GM12878 (cell line): ENCODE results near the gene TTC33. TPM values are rescaled to one million over a fixed set of nuclear protein-coding genes. Genes with fewer than 3 reads are reported as not detected.

Experiments
- ATAC-seq: fragments of 200-7000 bp; cut with Tn5 transposase; 3 replicates; pipeline ENCODE4 v1.9.1; 2020; ENCODE audit warnings: mild to moderate bottlenecking, moderate library complexity
- BruUV-seq: library from RNA; stranded (reverse); fragments of 400-500 nt; replicated peaks from 2 replicates; lab custom pipeline; 2021; lab: Mats Ljungman, UMichigan
- CTCF ChIA-PET: fragments of 300-600 bp; sonication (Branson Sonifier 250); formaldehyde crosslinking; extraction: SDS; loops from one replicate; lab custom pipeline; 2021; ENCODE audit warnings: inconsistent platforms; lab: Yijun Ruan, JAX
- POLR2A ChIA-PET: fragments of 350-600 bp; formaldehyde crosslinking; extraction: SDS; loops from one replicate; lab custom pipeline; 2021; ENCODE audit warnings: inconsistent platforms; lab: Charles Lee
- RAD21 ChIA-PET: fragments of 300-600 bp; sonication (Branson Sonifier 250); formaldehyde crosslinking; loops from one replicate; lab custom pipeline; 2023; ENCODE audit warnings: antibody characterized with exemption; ENCODE audit not compliant: unreplicated experiment; lab: Charles Lee
- SMC1A ChIA-PET: fragments of 300-600 bp; sonication (Branson Sonifier 250); formaldehyde crosslinking; loops from one replicate; lab custom pipeline; 2023; ENCODE audit not compliant: unreplicated experiment, uncharacterized antibody; lab: Charles Lee
- DNase-seq: peaks from one replicate; pipeline ENCODE4 v3.0.0-alpha.2; 2011; ENCODE audit warnings: low read depth, low spot score
- FAIRE-seq: peaks from 3 replicates; lab custom pipeline; 2011; peaks lifted over from hg19 to GRCh38; lab: Jason Lieb, UNC
- H2AFZ ChIP-seq: 2 replicates; pipeline ENCODE4 v1.6.0; 2011; ENCODE audit warnings: low read depth, low read length, control low read depth; ENCODE audit not compliant: control insufficient read depth
- H3K27ac ChIP-seq: 2 replicates; pipeline ENCODE4 v1.5.1; 2011; ENCODE audit warnings: control low read depth; ENCODE audit not compliant: control insufficient read depth, insufficient read depth
- H3K27me3 ChIP-seq, 2 experiments: replicated peaks in 1 of 2; 2 replicates each; pipeline versions ENCODE4 v1.6.0 to v1.6.1; 2011; ENCODE audit warnings: low read length in 1 of 2; ENCODE audit not compliant: control insufficient read depth in 2 of 2, insufficient read depth in 2 of 2
- H3K36me3 ChIP-seq, 2 experiments: 2 replicates each; pipeline ENCODE4 v1.5.1; 2011; ENCODE audit warnings: low read length in 1 of 2; ENCODE audit not compliant: control insufficient read depth in 2 of 2, insufficient read depth in 2 of 2
- H3K4me1 ChIP-seq: 2 replicates; pipeline ENCODE4 v1.6.1; 2011; ENCODE audit warnings: mild to moderate bottlenecking, low read length, moderate library complexity, mixed read lengths; ENCODE audit not compliant: control insufficient read depth, insufficient read depth
- H3K4me2 ChIP-seq: 2 replicates; pipeline ENCODE4 v1.6.0; 2011; ENCODE audit warnings: control low read depth; ENCODE audit not compliant: control insufficient read depth, insufficient read depth
- H3K4me3 ChIP-seq: fragments of 200-600 bp; sonication (generic); 2 replicates; pipeline ENCODE4 v1.5.1; 2016
- H3K79me2 ChIP-seq: 2 replicates; pipeline ENCODE4 v1.6.0; 2011; ENCODE audit warnings: low read length; ENCODE audit not compliant: control insufficient read depth, insufficient read depth
- H3K9ac ChIP-seq: 2 replicates; pipeline ENCODE4 v1.8.0; 2011; ENCODE audit warnings: low read length, control low read depth, mixed read lengths; ENCODE audit not compliant: control insufficient read depth, insufficient read depth
- H3K9me3 ChIP-seq: replicated peaks from 3 replicates; pipeline ENCODE4 v1.5.1; 2011; ENCODE audit warnings: mild to moderate bottlenecking, low read length; ENCODE audit not compliant: control insufficient read depth, insufficient read depth
- H4K20me1 ChIP-seq: 2 replicates; pipeline ENCODE4 v1.6.0; 2011; ENCODE audit not compliant: control insufficient read depth, insufficient read depth
- ATF7 ChIP-seq: fragments of 450-650 bp; IDR thresholded peaks from 2 replicates; pipeline ENCODE4 v1.6.1; 2016; ENCODE audit warnings: low read depth, mild to moderate bottlenecking
- FOXM1 ChIP-seq: IDR thresholded peaks from 2 replicates; pipeline ENCODE4 v1.6.1; 2012; ENCODE audit warnings: low read depth, mild to moderate bottlenecking, inconsistent platforms, low read length, moderate library complexity
- IRF4 ChIP-seq: IDR thresholded peaks from 2 replicates; pipeline ENCODE4 v1.6.1; 2011; ENCODE audit warnings: low read depth, low read length
- POLR2A ChIP-seq: IDR thresholded peaks from 2 replicates; pipeline ENCODE4 v1.6.1; 2011; ENCODE audit warnings: low read depth, mild to moderate bottlenecking, low read length
- TAF1 ChIP-seq: IDR thresholded peaks from 2 replicates; pipeline ENCODE4 v1.6.1; 2011; ENCODE audit warnings: mild to moderate bottlenecking, low read depth, low read length, borderline replicate concordance
- WRNIP1 ChIP-seq: IDR thresholded peaks from 2 replicates; pipeline ENCODE4 v1.6.1; 2011; ENCODE audit warnings: low read depth, low read length, improper control_type of control experiment, borderline replicate concordance
- YBX1 ChIP-seq: fragments of 450-650 bp; IDR thresholded peaks from 2 replicates; pipeline ENCODE4 v1.6.1; 2016; ENCODE audit warnings: antibody characterized with exemption
- ZZZ3 ChIP-seq: IDR thresholded peaks from 2 replicates; pipeline ENCODE4 v1.6.1; 2011; ENCODE audit warnings: low read depth; ENCODE audit not compliant: control insufficient read depth, insufficient read length
- WGBS: methylation state at CpG from one replicate; pipeline ENCODE4 v1.1.6; 2016; ENCODE audit warnings: low lambda C conversion rate; ENCODE audit not compliant: insufficient replicate concordance, insufficient coverage; ENCODE audit errors: missing lambda C conversion rate; 5-methylcytosine and 5-hydroxymethylcytosine counted together
- in situ Hi-C: fragments of 300-500 bp; cut with MboI; formaldehyde crosslinking; loops from 9 replicates; pipeline ENCODE4 v1.14.3; 2018; ENCODE audit warnings: mixed read lengths
- intact Hi-C: fragments of 100-400 bp; cut with micrococcal nuclease; formaldehyde crosslinking; loops from one replicate; pipeline ENCODE4 v1.14.2; 2022; ENCODE audit not compliant: unreplicated experiment
- polyA plus RNA-seq, 11 experiments: library from polyadenylated mRNA; depleted of rRNA in 4 of 11; unstranded in 6 of 11; stranded (reverse) in 5 of 11; fragments of >200 nt; fragmentation: Nextera tagmentation in 4 of 11; fragmentation: Illumina TruSeq in 1 of 11; extraction: Ambion mirVana in 4 of 11; extraction: Trizol in 1 of 11; gene quantifications; 1 replicate in 1 of 11; 2 replicates in 10 of 11; pipeline versions ENCODE4 v1.2.1 to v1.2.3, GENCODE V29; 2011 to 2016; ENCODE audit warnings: inconsistent platforms in 2 of 11, missing spikeins in 2 of 11, low read depth in 1 of 11
- total RNA-seq, 4 experiments: library from RNA; depleted of rRNA in 3 of 4; stranded (reverse); fragments of >200 nt in 3 of 4; fragmentation: Illumina TruSeq in 1 of 4; extraction: Trizol in 1 of 4; gene quantifications; 2 replicates each; pipeline versions ENCODE4 v1.2.1 to v1.2.3, GENCODE V29; 2013 to 2021
- TF ChIP-seq, protein P1 (sequence below): fragments of 450-650 bp; IDR thresholded peaks from 2 replicates; pipeline ENCODE4 v1.6.1; 2018; ENCODE audit warnings: mild to moderate bottlenecking, low read depth, moderate library complexity; ENCODE audit not compliant: partially characterized antibody
- TF ChIP-seq, protein P2 (sequence below): IDR thresholded peaks from 2 replicates; pipeline ENCODE4 v1.6.1; 2011; ENCODE audit warnings: mild to moderate bottlenecking, low read depth, low read length, moderate library complexity; ENCODE audit not compliant: insufficient replicate concordance

Gene TTC33
- total and polyA plus RNA-seq, 10 of the 15 experiments (the other 5 are each of a cell fraction or from before 2014, with no cell fraction given) = 7.9 to 22.3 (median 14.6) TPM

DNA sequence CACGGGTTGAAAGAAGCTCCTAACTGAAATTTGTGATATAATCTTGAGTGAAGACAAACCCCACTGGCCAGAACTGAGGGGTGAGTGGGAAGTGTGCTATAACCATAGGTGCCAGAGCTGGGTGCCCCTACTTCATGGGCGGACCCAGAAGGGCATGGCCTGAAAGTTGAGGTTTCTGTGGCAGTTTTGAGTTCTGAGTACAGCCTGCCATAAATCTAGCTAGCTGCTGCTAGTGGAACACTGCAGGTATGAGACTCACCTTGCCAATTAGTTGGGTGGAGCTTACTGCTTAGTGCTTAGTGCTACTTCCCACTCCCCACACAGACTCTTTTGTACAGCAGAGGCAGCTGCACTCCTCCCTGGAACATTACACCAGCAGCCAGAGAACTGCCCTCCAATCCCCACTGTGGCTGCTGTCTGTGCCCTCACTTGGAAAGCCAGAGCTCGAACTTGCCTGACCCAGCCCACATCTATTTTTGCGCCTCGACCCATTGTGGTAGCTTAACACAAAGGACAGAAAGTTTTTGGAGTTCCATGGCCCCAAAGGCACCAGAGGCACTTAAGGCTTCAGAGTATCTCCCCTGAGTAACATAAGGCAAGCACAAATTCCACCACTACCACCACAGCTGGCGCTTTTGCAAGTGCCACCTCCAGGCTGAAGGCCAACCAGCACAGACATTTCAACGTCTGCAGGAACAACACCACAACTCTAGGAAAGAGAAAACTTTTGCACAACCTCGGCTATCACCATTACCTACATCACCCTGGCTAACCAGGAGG, 103.1 kb downstream of the TTC33 start:
- H4K20me1 ChIP-seq = no peaks in the 10 kb centered on the region
- no TSS peak for BruUV-seq
- no peaks in the 10 kb centered on the region for H3K79me2 ChIP-seq
- CTCF ChIA-PET = no interaction called here
- no peaks in the 10 kb centered on the region for H3K36me3 ChIP-seq
- in situ Hi-C loops = no loop called here
- no peak overlapping the region for H3K27ac ChIP-seq
- RAD21 ChIA-PET = interaction anchor here (0.8 to 1.7 kb wide), 2 partner anchors 33 to 241 kb away, joined by 3 to 5 read pairs; no protein-coding TSS in a partner anchor
- 31% methylated on average over 8 of the region's 8 CpGs for WGBS
- peaks cover 6% of the 10 kb centered on the region for H3K4me1 ChIP-seq
- no peaks in the 10 kb centered on the region for H3K27me3 ChIP-seq
- H3K4me3 ChIP-seq = no peak overlapping the region
- intact Hi-C loops = no loop called here
- ATAC-seq (no peak), DNase-seq (no peak), FAIRE-seq (no peak)
- no peak overlapping the region for H3K4me2 ChIP-seq
- H3K9me3 ChIP-seq = no peaks in the 10 kb centered on the region
- SMC1A ChIA-PET = interaction anchor here (0.7 to 1.5 kb wide), 4 partner anchors 16 to 164 kb away, joined by 3 to 7 read pairs (median 4); no protein-coding TSS in a partner anchor
- POLR2A ChIA-PET = no interaction called here
- no peak overlapping the region for H3K9ac ChIP-seq
- no peak overlapping the region for H2AFZ ChIP-seq
- no peak for TF ChIP-seq ATF7
- no peak for TF ChIP-seq IRF4

DNA sequence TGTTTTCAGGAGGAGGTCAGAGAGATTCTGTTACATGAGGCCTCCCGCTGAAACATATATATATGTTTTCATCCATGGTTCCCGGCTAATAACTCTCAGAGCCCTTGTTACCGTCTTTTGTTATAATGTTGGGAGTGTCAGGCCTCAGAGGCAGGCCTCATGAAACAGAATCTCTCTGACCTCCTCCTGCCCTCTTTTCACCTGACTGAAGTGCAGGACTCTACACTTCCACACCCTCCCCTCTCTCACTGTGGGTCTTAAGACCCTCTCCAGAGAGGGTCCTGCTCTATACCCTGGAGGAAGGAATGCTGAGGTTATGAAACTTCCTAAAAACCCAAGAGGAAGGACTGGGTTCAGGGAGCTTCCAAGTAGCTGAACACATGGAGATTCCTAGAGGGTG, 104.6 kb downstream of the TTC33 start:
- Histone ChIP-seq H3K4me2 (no peak overlapping the region), H4K20me1 (no peaks in the 10 kb centered on the region), H3K4me3 (no peak overlapping the region), H3K27ac (no peak overlapping the region), H3K36me3 (no peaks in the 10 kb centered on the region)
- BruUV-seq = no TSS peak
- in situ Hi-C loops (no loop called here), intact Hi-C loops (no loop called here)
- RAD21 ChIA-PET = no interaction called here
- no peak for FAIRE-seq
- TF ChIP-seq POLR2A (no peak), WRNIP1 (no peak), TAF1 (no peak), ZZZ3 (no peak), FOXM1 (no peak), YBX1 (no peak)
- TF ChIP-seq, protein P1, sequence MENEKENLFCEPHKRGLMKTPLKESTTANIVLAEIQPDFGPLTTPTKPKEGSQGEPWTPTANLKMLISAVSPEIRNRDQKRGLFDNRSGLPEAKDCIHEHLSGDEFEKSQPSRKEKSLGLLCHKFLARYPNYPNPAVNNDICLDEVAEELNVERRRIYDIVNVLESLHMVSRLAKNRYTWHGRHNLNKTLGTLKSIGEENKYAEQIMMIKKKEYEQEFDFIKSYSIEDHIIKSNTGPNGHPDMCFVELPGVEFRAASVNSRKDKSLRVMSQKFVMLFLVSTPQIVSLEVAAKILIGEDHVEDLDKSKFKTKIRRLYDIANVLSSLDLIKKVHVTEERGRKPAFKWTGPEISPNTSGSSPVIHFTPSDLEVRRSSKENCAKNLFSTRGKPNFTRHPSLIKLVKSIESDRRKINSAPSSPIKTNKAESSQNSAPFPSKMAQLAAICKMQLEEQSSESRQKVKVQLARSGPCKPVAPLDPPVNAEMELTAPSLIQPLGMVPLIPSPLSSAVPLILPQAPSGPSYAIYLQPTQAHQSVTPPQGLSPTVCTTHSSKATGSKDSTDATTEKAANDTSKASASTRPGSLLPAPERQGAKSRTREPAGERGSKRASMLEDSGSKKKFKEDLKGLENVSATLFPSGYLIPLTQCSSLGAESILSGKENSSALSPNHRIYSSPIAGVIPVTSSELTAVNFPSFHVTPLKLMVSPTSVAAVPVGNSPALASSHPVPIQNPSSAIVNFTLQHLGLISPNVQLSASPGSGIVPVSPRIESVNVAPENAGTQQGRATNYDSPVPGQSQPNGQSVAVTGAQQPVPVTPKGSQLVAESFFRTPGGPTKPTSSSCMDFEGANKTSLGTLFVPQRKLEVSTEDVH = no peak
- TF ChIP-seq, protein P2, sequence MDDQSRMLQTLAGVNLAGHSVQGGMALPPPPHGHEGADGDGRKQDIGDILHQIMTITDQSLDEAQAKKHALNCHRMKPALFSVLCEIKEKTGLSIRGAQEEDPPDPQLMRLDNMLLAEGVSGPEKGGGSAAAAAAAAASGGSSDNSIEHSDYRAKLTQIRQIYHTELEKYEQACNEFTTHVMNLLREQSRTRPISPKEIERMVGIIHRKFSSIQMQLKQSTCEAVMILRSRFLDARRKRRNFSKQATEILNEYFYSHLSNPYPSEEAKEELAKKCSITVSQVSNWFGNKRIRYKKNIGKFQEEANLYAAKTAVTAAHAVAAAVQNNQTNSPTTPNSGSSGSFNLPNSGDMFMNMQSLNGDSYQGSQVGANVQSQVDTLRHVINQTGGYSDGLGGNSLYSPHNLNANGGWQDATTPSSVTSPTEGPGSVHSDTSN = no peak
- TF ChIP-seq, all 136 proteins: peak for 0
- H3K9me3 ChIP-seq = no peaks in the 10 kb centered on the region
- no peak for DNase-seq
- WGBS = 91% methylated on average over 3 of the region's 3 CpGs
- SMC1A ChIA-PET = no interaction called here
- peaks cover 6% of the 10 kb centered on the region for H3K4me1 ChIP-seq
- H3K27me3 ChIP-seq = no peaks in the 10 kb centered on the region
- H3K9ac ChIP-seq = no peak overlapping the region
- no peak for ATAC-seq
- H2AFZ ChIP-seq = no peak overlapping the region
- no peaks in the 10 kb centered on the region for H3K79me2 ChIP-seq
- CTCF ChIA-PET = no interaction called here
- POLR2A ChIA-PET = no interaction called here
